CD4-positive, CD25-positive, alpha-beta regulatory T cell (primary cell): ENCODE results near the gene INTS3. TPM values are rescaled to one million over a fixed set of nuclear protein-coding genes. Genes with fewer than 3 reads are reported as not detected.

Source experiments
- ATAC-seq, 2 donors: fragments of 150-1000 bp; cut with Tn5 transposase; one replicate each; pipeline ENCODE4 v1.10.0; 2021; ENCODE audit warnings: low read depth in 2 of 2, moderate number of reproducible peaks in 2 of 2, moderate library complexity in 1 of 2
- DNase-seq, 3 donors: peaks; one replicate each; pipeline versions ENCODE4 v3.0.0 to v3.0.0-alpha.2; 2012 to 2022; ENCODE audit warnings: mixed read lengths in 1 of 3
- H3K27ac ChIP-seq: one replicate; pipeline ENCODE4 v1.7.0; 2013; ENCODE audit warnings: mild to moderate bottlenecking, low read length; ENCODE audit not compliant: insufficient read depth, poor library complexity, severe bottlenecking
- H3K27me3 ChIP-seq: one replicate; pipeline ENCODE4 v1.7.0; 2013; ENCODE audit warnings: low read length; ENCODE audit not compliant: control insufficient read depth, insufficient read depth
- H3K36me3 ChIP-seq: one replicate; pipeline ENCODE4 v1.7.0; 2013; ENCODE audit warnings: mild to moderate bottlenecking, low read length, moderate library complexity; ENCODE audit not compliant: control insufficient read depth, insufficient read depth
- H3K4me1 ChIP-seq: 2 replicates; pipeline ENCODE4 v1.7.0; 2013; ENCODE audit warnings: mild to moderate bottlenecking, low read length; ENCODE audit not compliant: insufficient read depth, control insufficient read depth, poor library complexity, severe bottlenecking
- H3K4me3 ChIP-seq: one replicate; pipeline ENCODE4 v1.7.0; 2013; ENCODE audit warnings: low read depth, mild to moderate bottlenecking, low read length, moderate library complexity
- H3K9me3 ChIP-seq, 2 experiments: 1 replicate in 1 of 2; 2 replicates in 1 of 2; pipeline ENCODE4 v1.7.0; 2013; ENCODE audit warnings: low read length in 2 of 2, mild to moderate bottlenecking in 1 of 2, moderate library complexity in 1 of 2; ENCODE audit not compliant: control insufficient read depth in 2 of 2
- H3K27ac Mint-ChIP-seq, 3 donors: one replicate each; pipeline ENCODE4 v1.8.0; 2020 to 2022; ENCODE audit warnings: mild to moderate bottlenecking in 3 of 3, mixed read lengths in 3 of 3, moderate library complexity in 2 of 3
- H3K27me3 Mint-ChIP-seq: one replicate; pipeline ENCODE4 v1.8.0; 2022; ENCODE audit warnings: mild to moderate bottlenecking, mixed read lengths
- H3K36me3 Mint-ChIP-seq: one replicate; pipeline ENCODE4 v1.8.0; 2020; ENCODE audit warnings: mixed read lengths
- H3K4me1 Mint-ChIP-seq, 4 donors: one replicate each; pipeline ENCODE4 v1.8.0; 2020 to 2022; ENCODE audit warnings: mixed read lengths in 4 of 4, mild to moderate bottlenecking in 1 of 4
- H3K4me3 Mint-ChIP-seq, 4 donors: one replicate each; pipeline ENCODE4 v1.8.0; 2020 to 2022; ENCODE audit warnings: mild to moderate bottlenecking in 4 of 4, mixed read lengths in 4 of 4, moderate library complexity in 3 of 4
- H3K9me3 Mint-ChIP-seq, 7 donors: one replicate each; pipeline ENCODE4 v1.8.0; 2020 to 2022; ENCODE audit warnings: mixed read lengths in 7 of 7, mild to moderate bottlenecking in 3 of 7, moderate library complexity in 2 of 7
- polyA plus RNA-seq, 4 donors: library from polyadenylated mRNA; unstranded; fragments of 300-500 nt; fragmentation: Illumina TruSeq; gene quantifications; one replicate each; pipeline ENCODE4 v1.2.3, GENCODE V29; 2021
- total RNA-seq: library from RNA; stranded (reverse); gene quantifications from one replicate; pipeline ENCODE4 v1.2.3, GENCODE V29; 2022

INTS3 gene
- total and polyA plus RNA-seq, 5 donors from 2014 or later: 6.9 to 39.5 (median 8.7) TPM

DNA sequence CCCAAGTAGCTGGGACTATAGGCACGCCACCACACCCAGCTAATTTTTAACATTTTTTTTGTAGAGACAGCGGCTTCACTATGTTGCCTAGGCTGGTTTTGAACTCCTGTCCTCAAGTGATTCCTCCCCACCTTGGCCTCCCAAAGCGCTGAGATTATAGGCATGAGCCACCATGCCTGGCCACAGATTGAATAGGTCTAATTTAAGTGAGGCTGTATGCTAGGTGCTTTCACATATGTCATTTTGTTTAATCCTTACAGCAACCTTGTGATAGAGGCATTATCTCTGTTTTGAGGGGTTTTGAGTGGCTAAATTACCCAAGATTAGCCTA lies 7.2 kb downstream of the INTS3 start:
- Mint-ChIP-seq H3K36me3 (no peaks in the 10 kb centered on the region), H3K4me1 (peaks cover 13 to 24% (median 18%) of the 10 kb centered on the region in 4 donors), H3K27me3 (no peaks in the 10 kb centered on the region), H3K9me3 (no peaks in the 10 kb centered on the region), H3K4me3 (no peak overlapping the region), H3K27ac (peak overlapping the region in 1 of 3 donors; percentile 6)
- Histone ChIP-seq H3K27ac (no peak overlapping the region), H3K4me1 (peaks cover 4% of the 10 kb centered on the region), H3K4me3 (no peak overlapping the region), H3K36me3 (no peaks in the 10 kb centered on the region), H3K9me3 (no peaks in the 10 kb centered on the region), H3K27me3 (no peaks in the 10 kb centered on the region)
- ATAC-seq: no peak
- DNase-seq: no peak

DNA sequence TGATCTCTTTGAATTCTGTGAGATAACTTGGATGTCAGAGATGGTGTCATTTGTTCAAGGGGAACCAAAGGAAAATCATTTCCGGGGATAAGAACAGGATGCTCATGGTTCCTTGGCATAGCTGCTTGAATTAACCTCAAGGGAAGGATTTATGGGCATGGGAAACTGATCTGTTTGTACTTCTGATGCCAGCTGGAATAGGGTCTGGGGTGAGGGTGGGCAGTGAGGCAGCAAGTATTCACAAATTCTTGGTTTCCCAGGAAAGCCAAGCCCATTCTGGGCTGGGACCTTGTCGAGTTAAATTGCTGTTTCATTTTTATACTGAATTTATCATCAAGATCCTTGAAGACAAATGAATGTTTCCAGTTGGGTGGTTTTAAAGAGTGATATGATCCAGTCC lies 14.1 kb downstream of the INTS3 start:
- Mint-ChIP-seq H3K36me3 (peaks cover 38% of the 10 kb centered on the region), H3K27me3 (no peaks in the 10 kb centered on the region), H3K27ac (peak overlapping the region in 1 of 3 donors; percentile 77), H3K4me3 (no peak overlapping the region), H3K9me3 (no peaks in the 10 kb centered on the region), H3K4me1 (peaks cover 8 to 19% (median 13%) of the 10 kb centered on the region in 4 donors)
- no peak overlapping the region for H3K27ac ChIP-seq
- DNase-seq (no peak), ATAC-seq (no peak)
- no peaks in the 10 kb centered on the region for H3K9me3 ChIP-seq
- H3K27me3 ChIP-seq: no peaks in the 10 kb centered on the region
- H3K4me1 ChIP-seq: no peaks in the 10 kb centered on the region
- H3K4me3 ChIP-seq: no peak overlapping the region
- peaks cover 49% of the 10 kb centered on the region for H3K36me3 ChIP-seq

DNA sequence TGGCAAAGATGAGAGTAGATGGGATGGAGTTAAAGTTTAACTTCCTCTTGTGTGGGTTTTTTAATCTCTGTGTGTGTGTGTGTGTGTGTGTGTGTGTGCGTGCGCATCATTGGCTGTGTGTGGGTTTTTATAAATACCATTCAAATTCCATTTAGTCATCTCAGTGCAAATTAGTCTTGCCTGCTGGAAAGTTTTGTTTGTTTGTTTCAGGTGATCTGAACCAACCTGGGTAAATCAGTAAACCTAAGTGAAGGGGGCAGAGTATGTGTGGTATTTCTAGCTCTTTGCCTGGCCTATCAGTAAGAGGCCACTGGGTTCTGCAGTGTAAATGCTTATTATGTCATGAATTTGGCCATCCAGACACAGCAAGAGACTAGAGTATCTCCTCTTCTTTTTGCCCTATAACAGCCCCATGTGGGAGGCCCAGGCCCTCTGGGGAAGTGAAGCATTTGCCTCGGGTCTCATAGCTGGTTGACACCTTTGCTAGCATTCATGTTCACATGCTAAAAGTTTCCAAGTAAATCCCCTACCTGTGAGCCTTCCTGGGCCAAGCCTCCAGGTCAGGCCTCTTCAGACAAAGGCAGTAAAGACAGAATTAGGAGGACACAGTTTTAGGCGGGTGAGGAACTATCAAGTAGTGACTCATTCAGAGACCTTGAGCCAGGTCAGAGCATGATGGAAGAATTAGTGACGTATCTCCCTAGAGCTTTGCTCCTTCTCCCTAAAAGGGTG lies 14.7 kb downstream of the INTS3 start:
- no peak overlapping the region for H3K27ac ChIP-seq
- H3K36me3 Mint-ChIP-seq: peaks cover 41% of the 10 kb centered on the region
- no peaks in the 10 kb centered on the region for H3K9me3 Mint-ChIP-seq
- H3K4me3 ChIP-seq: no peak overlapping the region
- H3K27me3 ChIP-seq: no peaks in the 10 kb centered on the region
- DNase-seq (no peak), ATAC-seq (no peak)
- no peaks in the 10 kb centered on the region for H3K9me3 ChIP-seq
- H3K27me3 Mint-ChIP-seq: no peaks in the 10 kb centered on the region
- peaks cover 55% of the 10 kb centered on the region for H3K36me3 ChIP-seq
- no peaks in the 10 kb centered on the region for H3K4me1 ChIP-seq
- peak overlapping the region in 2 of 3 donors; percentile 61 to 78 for H3K27ac Mint-ChIP-seq
- peaks cover 8 to 13% (median 12%) of the 10 kb centered on the region in 4 donors for H3K4me1 Mint-ChIP-seq
- no peak overlapping the region for H3K4me3 Mint-ChIP-seq

DNA sequence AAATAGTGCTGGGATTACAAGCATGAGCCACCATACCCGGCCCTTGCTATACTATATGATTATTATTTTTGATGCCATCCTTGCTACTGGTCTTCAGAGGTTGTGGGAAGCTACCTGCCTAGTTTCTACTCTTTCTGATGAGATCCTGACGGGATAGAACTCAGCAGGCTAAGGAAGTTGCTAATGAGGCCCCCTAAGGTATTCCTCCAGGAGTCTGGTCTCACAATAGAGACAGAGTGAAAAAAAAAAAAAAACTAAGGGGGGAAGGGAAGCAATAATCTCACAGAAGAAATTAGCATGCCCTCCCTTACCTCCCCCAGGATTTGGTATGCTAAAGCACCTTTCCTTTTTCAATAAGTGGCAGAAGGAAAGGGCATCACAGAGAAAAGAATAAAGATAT lies 17.6 kb downstream of the INTS3 start:
- no peak for ATAC-seq
- H3K9me3 Mint-ChIP-seq: no peaks in the 10 kb centered on the region
- H3K4me3 ChIP-seq: no peak overlapping the region
- H3K27me3 ChIP-seq: no peaks in the 10 kb centered on the region
- no peak for DNase-seq
- peaks cover 50% of the 10 kb centered on the region for H3K36me3 Mint-ChIP-seq
- H3K27ac ChIP-seq: no peak overlapping the region
- H3K27me3 Mint-ChIP-seq: no peaks in the 10 kb centered on the region
- H3K9me3 ChIP-seq: no peaks in the 10 kb centered on the region
- H3K4me1 ChIP-seq: no peaks in the 10 kb centered on the region
- H3K36me3 ChIP-seq: peaks cover 70% of the 10 kb centered on the region
- H3K4me1 Mint-ChIP-seq: peaks cover 11 to 17% (median 14%) of the 10 kb centered on the region in 4 donors
- H3K27ac Mint-ChIP-seq: no peak overlapping the region
- no peak overlapping the region for H3K4me3 Mint-ChIP-seq

DNA sequence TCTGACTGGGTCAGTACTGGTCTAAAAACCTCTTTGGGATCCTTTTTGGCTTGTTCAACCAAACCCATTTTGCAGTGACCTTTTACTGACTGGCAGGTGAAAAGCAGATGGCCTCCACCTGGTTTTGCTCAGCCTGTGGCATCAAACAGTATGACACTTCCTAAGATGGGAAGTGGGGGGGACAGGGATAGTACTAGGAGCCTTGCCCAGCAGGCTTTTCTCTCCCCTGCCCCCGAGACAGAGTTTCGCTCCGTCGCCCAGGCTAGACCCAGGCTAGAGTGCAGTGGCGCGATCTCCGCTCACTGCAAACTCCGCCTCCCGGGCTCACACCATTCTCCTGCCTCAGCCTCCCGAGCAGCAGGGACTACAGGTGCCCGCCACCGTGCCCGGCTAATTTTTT lies 18.3 kb downstream of the INTS3 start:
- Histone ChIP-seq H3K36me3 (peaks cover 67% of the 10 kb centered on the region), H3K27me3 (no peaks in the 10 kb centered on the region), H3K4me3 (no peak overlapping the region), H3K4me1 (no peaks in the 10 kb centered on the region), H3K27ac (no peak overlapping the region), H3K9me3 (no peaks in the 10 kb centered on the region)
- DNase-seq (no peak), ATAC-seq (no peak)
- H3K36me3 Mint-ChIP-seq: peaks cover 52% of the 10 kb centered on the region
- H3K4me3 Mint-ChIP-seq: no peak overlapping the region
- no peaks in the 10 kb centered on the region for H3K9me3 Mint-ChIP-seq
- no peak overlapping the region for H3K27ac Mint-ChIP-seq
- peaks cover 11 to 17% (median 14%) of the 10 kb centered on the region in 4 donors for H3K4me1 Mint-ChIP-seq
- H3K27me3 Mint-ChIP-seq: no peaks in the 10 kb centered on the region

DNA sequence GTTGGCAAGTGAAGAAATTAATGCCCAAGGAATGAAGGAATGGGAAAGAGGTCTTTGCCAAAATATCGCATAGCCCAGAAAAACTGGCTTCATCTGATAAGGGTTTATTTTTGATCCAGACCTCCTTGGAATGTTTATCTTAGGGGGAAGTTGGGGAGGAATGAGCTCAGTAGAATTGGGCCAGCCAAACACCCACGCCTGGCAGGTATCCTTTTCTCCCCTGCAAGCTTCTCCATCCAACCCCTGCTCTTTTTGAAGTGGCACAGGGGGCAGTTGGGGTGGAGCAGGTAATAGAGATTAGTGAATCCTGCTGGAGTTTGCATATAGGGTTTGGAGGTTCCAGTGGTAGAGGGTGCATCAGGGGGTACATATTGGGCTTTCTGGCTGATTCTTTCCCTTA lies 21.1 kb downstream of the INTS3 start:
- no peaks in the 10 kb centered on the region for H3K4me1 ChIP-seq
- peak overlapping the region in 1 of 3 donors; percentile 33 for H3K27ac Mint-ChIP-seq
- H3K9me3 ChIP-seq: no peaks in the 10 kb centered on the region
- no peak overlapping the region for H3K4me3 Mint-ChIP-seq
- no peak for ATAC-seq
- H3K27ac ChIP-seq: no peak overlapping the region
- H3K9me3 Mint-ChIP-seq: no peaks in the 10 kb centered on the region
- H3K36me3 Mint-ChIP-seq: peaks cover 46% of the 10 kb centered on the region
- no peak overlapping the region for H3K4me3 ChIP-seq
- no peak for DNase-seq
- H3K4me1 Mint-ChIP-seq: peaks cover 0 to 9% (median 8%) of the 10 kb centered on the region in 4 donors
- no peaks in the 10 kb centered on the region for H3K27me3 ChIP-seq
- peaks cover 64% of the 10 kb centered on the region for H3K36me3 ChIP-seq
- no peaks in the 10 kb centered on the region for H3K27me3 Mint-ChIP-seq

DNA sequence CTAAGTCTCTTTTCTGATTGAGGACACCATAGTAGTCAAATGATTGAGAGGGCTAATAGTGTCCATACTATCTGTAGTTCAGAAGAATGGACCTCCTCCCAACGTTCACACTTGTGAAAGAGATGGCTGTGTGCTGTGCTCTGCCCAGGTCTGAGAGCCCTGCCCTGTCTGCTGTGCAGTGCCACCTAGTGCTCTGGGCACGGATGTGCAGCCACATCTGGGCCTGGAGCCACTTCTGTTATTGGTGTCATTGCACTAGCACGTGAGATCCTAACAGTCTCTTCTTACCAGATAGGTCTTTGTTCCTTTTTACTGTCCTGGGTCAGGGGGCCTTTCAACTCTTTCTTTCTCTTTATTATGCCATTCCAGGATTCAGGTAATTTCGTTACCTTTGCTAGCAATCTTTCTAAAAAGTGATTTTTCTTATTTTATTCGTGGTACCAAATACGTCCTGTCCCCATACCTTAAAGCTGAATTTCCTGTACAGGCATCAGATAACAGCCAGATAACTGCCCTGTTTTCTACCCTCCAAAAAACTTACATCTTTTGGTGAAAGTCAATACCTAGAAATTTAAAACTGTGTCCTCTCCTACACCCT lies 21.7 kb downstream of the INTS3 start:
- peak; percentile 62 to 85 (median 80) for DNase-seq
- peak overlapping the region in 2 of 3 donors; percentile 33 to 59 for H3K27ac Mint-ChIP-seq
- peaks cover 46% of the 10 kb centered on the region for H3K36me3 Mint-ChIP-seq
- H3K9me3 Mint-ChIP-seq: no peaks in the 10 kb centered on the region
- no peaks in the 10 kb centered on the region for H3K27me3 Mint-ChIP-seq
- Histone ChIP-seq H3K4me3 (no peak overlapping the region), H3K4me1 (no peaks in the 10 kb centered on the region), H3K27ac (no peak overlapping the region), H3K36me3 (peaks cover 64% of the 10 kb centered on the region), H3K9me3 (no peaks in the 10 kb centered on the region), H3K27me3 (no peaks in the 10 kb centered on the region)
- H3K4me1 Mint-ChIP-seq: peaks cover 0 to 8% (median 5%) of the 10 kb centered on the region in 4 donors
- H3K4me3 Mint-ChIP-seq: no peak overlapping the region
- peak; percentile 100 for ATAC-seq
